Neural cell (in vitro differentiated cells): ENCODE results near the gene CHMP4B. TPM values are rescaled to one million over a fixed set of nuclear protein-coding genes. Genes with fewer than 3 reads are reported as not detected.

ENCODE experiments used
- H2AFZ ChIP-seq: fragments of 200-600, 300-800 bp; sonication (generic), shearing (Covaris generic); 2 replicates; pipeline ENCODE4 v1.6.0; 2014; ENCODE audit warnings: low read depth, mild to moderate bottlenecking, antibody characterized with exemption, low read length, moderate library complexity
- H3F3A ChIP-seq: fragments of 200-600 bp; shearing (Covaris generic); 2 replicates; pipeline ENCODE4 v1.6.1; 2016; ENCODE audit warnings: mild to moderate bottlenecking, moderate library complexity, mixed read lengths, antibody characterized with exemption, low read length; ENCODE audit not compliant: insufficient read depth, poor library complexity, severe bottlenecking
- H3K27ac ChIP-seq: fragments of 200-600, 300-800 bp; sonication (generic), shearing (Covaris generic); 2 replicates; pipeline ENCODE4 v1.5.1; 2014; ENCODE audit warnings: mild to moderate bottlenecking, low read length, moderate library complexity
- H3K27me3 ChIP-seq: fragments of 300-800, 200-600 bp; sonication (generic), shearing (Covaris generic); 2 replicates; pipeline ENCODE4 v1.6.0; 2014; ENCODE audit warnings: mild to moderate bottlenecking, low read depth, low read length, moderate library complexity; ENCODE audit not compliant: insufficient read depth
- H3K36me3 ChIP-seq: fragments of 300-800, 200-600 bp; sonication (generic), shearing (Covaris generic); 2 replicates; pipeline ENCODE4 v1.5.1; 2014; ENCODE audit warnings: mild to moderate bottlenecking, antibody characterized with exemption, low read length, moderate library complexity; ENCODE audit not compliant: insufficient read depth
- H3K4me2 ChIP-seq: fragments of 300-800, 200-600 bp; sonication (generic), shearing (Covaris generic); 2 replicates; pipeline ENCODE4 v1.6.0; 2014; ENCODE audit warnings: mild to moderate bottlenecking, low read length
- H3K4me3 ChIP-seq: fragments of 300-800, 200-600 bp; sonication (generic), shearing (Covaris generic); 2 replicates; pipeline ENCODE4 v1.5.1; 2014; ENCODE audit warnings: mild to moderate bottlenecking, low read length, moderate library complexity
- H3K79me2 ChIP-seq: fragments of 200-600 bp; shearing (Covaris generic); replicated peaks from 2 replicates; pipeline ENCODE4 v1.6.0; 2014; ENCODE audit warnings: mild to moderate bottlenecking, low read length, moderate library complexity; ENCODE audit not compliant: insufficient read depth
- H3K9ac ChIP-seq: fragments of 300-800, 200-600 bp; sonication (generic), shearing (Covaris generic); 2 replicates; pipeline ENCODE4 v1.6.1; 2016; ENCODE audit warnings: mild to moderate bottlenecking, low read length, mixed read lengths
- H3K9me2 ChIP-seq: fragments of 200-600 bp; shearing (Covaris generic); 2 replicates; pipeline ENCODE4 v1.6.1; 2016; ENCODE audit warnings: mild to moderate bottlenecking, low read length, mixed read lengths; ENCODE audit not compliant: insufficient read depth
- H3K9me3 ChIP-seq: fragments of 200-600, 300-800 bp; sonication (generic), shearing (Covaris generic); 2 replicates; pipeline ENCODE4 v1.6.1; 2016; ENCODE audit warnings: mild to moderate bottlenecking, mixed run types, low read length, moderate library complexity, mixed read lengths
- H4K20me1 ChIP-seq: fragments of 200-600 bp; shearing (Covaris generic); 2 replicates; pipeline ENCODE4 v1.6.1; 2016; ENCODE audit warnings: mild to moderate bottlenecking, mixed run types; ENCODE audit not compliant: insufficient read depth
- CTCF ChIP-seq: fragments of 450-650 bp; IDR thresholded peaks from 2 replicates; pipeline ENCODE4 v1.5.1; 2014; ENCODE audit warnings: antibody characterized with exemption, mild to moderate bottlenecking, moderate library complexity; ENCODE audit not compliant: poor library complexity, severe bottlenecking
- EP300 ChIP-seq: fragments of 450-650 bp; conservative IDR thresholded peaks from 2 replicates; pipeline ENCODE4 v1.6.1; 2014; ENCODE audit warnings: antibody characterized with exemption, mild to moderate bottlenecking, moderate library complexity; ENCODE audit not compliant: poor library complexity, severe bottlenecking
- EZH2 ChIP-seq: fragments of 200-600, 300-800 bp; shearing (Covaris generic), sonication (generic); IDR thresholded peaks from 2 replicates; pipeline ENCODE4 v1.6.1; 2014; ENCODE audit warnings: antibody characterized with exemption, low read length, borderline replicate concordance, mild to moderate bottlenecking; ENCODE audit not compliant: insufficient read depth, poor library complexity, severe bottlenecking
- MXI1 ChIP-seq: fragments of 450-650 bp; conservative IDR thresholded peaks from 2 replicates; pipeline ENCODE4 v1.6.1; 2014; ENCODE audit warnings: antibody characterized with exemption, mild to moderate bottlenecking; ENCODE audit not compliant: poor library complexity, severe bottlenecking
- POLR2AphosphoS5 ChIP-seq: IDR thresholded peaks from 2 replicates; pipeline ENCODE4 v1.6.1; 2012
- RAD21 ChIP-seq: fragments of 450-650 bp; conservative IDR thresholded peaks from 2 replicates; pipeline ENCODE4 v1.6.1; 2014; ENCODE audit warnings: antibody characterized with exemption, mild to moderate bottlenecking, moderate library complexity
- SMC3 ChIP-seq: fragments of 450-650 bp; conservative IDR thresholded peaks from 2 replicates; pipeline ENCODE4 v1.6.1; 2014; ENCODE audit warnings: antibody characterized with exemption, mild to moderate bottlenecking, moderate library complexity; ENCODE audit not compliant: poor library complexity
- TAF1 ChIP-seq: IDR thresholded peaks from 2 replicates; pipeline ENCODE4 v1.6.1; 2012; ENCODE audit warnings: low read depth
- polyA plus RNA-seq: library from polyadenylated mRNA; depleted of rRNA; stranded (reverse); fragments of >200 nt; gene quantifications from 2 replicates; pipeline ENCODE4 v1.2.3, GENCODE V29; 2014
- TF ChIP-seq, protein P1 (sequence below): IDR thresholded peaks from 2 replicates; pipeline ENCODE4 v1.6.1; 2012; ENCODE audit warnings: borderline replicate concordance

The CHMP4B gene
- polyA plus RNA-seq, 1 donor from 2014 or later = 83.8 TPM

DNA sequence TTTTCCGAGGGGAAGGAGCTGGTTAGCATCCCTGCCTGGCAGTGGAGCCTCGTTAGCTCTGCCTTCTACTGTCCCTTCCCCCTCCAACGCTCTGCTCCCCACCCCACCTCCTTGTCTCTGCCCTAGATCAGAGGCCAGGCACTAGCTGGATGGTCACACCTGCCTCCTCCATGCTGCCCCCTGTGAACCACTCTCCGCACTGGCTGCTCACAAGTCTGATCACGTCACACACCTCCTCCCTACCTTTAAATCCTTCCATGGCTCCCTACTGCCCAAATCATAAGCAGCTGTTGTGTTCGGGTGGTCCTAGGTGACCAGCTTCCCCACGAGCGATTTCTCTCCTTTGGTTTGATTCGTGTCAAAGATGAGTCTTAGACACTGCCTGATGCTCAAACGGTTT, 71.3 kb downstream of the CHMP4B start:
- H3F3A ChIP-seq = no peaks in the 10 kb centered on the region
- H2AFZ ChIP-seq = no peak overlapping the region
- no peaks in the 10 kb centered on the region for H3K36me3 ChIP-seq
- H3K4me3 ChIP-seq = no peak overlapping the region
- no peaks in the 10 kb centered on the region for H3K79me2 ChIP-seq
- H3K27me3 ChIP-seq = no peaks in the 10 kb centered on the region
- no peak overlapping the region for H3K4me2 ChIP-seq
- no peak overlapping the region for H3K27ac ChIP-seq
- no peaks in the 10 kb centered on the region for H3K9me3 ChIP-seq
- no peaks in the 10 kb centered on the region for H3K9me2 ChIP-seq
- no peaks in the 10 kb centered on the region for H4K20me1 ChIP-seq
- H3K9ac ChIP-seq = no peak overlapping the region
- no peak for TF ChIP-seq POLR2AphosphoS5
- TF ChIP-seq EP300 = no peak
- no peak for TF ChIP-seq EZH2
- no peak for TF ChIP-seq SMC3
- TF ChIP-seq RAD21 = no peak
- TF ChIP-seq, protein P1, sequence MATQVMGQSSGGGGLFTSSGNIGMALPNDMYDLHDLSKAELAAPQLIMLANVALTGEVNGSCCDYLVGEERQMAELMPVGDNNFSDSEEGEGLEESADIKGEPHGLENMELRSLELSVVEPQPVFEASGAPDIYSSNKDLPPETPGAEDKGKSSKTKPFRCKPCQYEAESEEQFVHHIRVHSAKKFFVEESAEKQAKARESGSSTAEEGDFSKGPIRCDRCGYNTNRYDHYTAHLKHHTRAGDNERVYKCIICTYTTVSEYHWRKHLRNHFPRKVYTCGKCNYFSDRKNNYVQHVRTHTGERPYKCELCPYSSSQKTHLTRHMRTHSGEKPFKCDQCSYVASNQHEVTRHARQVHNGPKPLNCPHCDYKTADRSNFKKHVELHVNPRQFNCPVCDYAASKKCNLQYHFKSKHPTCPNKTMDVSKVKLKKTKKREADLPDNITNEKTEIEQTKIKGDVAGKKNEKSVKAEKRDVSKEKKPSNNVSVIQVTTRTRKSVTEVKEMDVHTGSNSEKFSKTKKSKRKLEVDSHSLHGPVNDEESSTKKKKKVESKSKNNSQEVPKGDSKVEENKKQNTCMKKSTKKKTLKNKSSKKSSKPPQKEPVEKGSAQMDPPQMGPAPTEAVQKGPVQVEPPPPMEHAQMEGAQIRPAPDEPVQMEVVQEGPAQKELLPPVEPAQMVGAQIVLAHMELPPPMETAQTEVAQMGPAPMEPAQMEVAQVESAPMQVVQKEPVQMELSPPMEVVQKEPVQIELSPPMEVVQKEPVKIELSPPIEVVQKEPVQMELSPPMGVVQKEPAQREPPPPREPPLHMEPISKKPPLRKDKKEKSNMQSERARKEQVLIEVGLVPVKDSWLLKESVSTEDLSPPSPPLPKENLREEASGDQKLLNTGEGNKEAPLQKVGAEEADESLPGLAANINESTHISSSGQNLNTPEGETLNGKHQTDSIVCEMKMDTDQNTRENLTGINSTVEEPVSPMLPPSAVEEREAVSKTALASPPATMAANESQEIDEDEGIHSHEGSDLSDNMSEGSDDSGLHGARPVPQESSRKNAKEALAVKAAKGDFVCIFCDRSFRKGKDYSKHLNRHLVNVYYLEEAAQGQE = no peak
- TF ChIP-seq MXI1 = no peak
- no peak for TF ChIP-seq CTCF
- no peak for TF ChIP-seq TAF1

GRCh38 chr20:33883164-33883563, 72.0 kb downstream of the CHMP4B start:
- Histone ChIP-seq H3K9ac (no peak overlapping the region), H3K36me3 (no peaks in the 10 kb centered on the region), H4K20me1 (no peaks in the 10 kb centered on the region), H3K79me2 (no peaks in the 10 kb centered on the region), H3K4me2 (no peak overlapping the region), H3K9me3 (no peaks in the 10 kb centered on the region), H2AFZ (no peak overlapping the region), H3K4me3 (no peak overlapping the region), H3K27me3 (no peaks in the 10 kb centered on the region), H3K27ac (no peak overlapping the region), H3F3A (no peaks in the 10 kb centered on the region), H3K9me2 (no peaks in the 10 kb centered on the region)
- no peak for TF ChIP-seq SMC3
- TF ChIP-seq MXI1 = no peak
- no peak for TF ChIP-seq POLR2AphosphoS5
- TF ChIP-seq CTCF = no peak
- TF ChIP-seq RAD21 = no peak
- TF ChIP-seq, protein P1 = no peak
- TF ChIP-seq EP300 = no peak
- no peak for TF ChIP-seq EZH2
- no peak for TF ChIP-seq TAF1
